Tibial nerve (tissue), 4 donors: ENCODE measurements around the gene MICAL2.

Experiments used
- EP300 ChIP-seq, 2 donors: sonication (generic); formaldehyde crosslinking; IDR thresholded peaks; one replicate each; pipeline ENCODE4 v1.6.1; 2017; ENCODE audit warnings: antibody characterized with exemption in 2 of 2, mild to moderate bottlenecking in 1 of 2
- POLR2A ChIP-seq, 2 donors: fragments of 450-650 bp; IDR thresholded peaks; one replicate each; pipeline ENCODE4 v1.6.1; 2017; ENCODE audit warnings: antibody characterized with exemption in 2 of 2, mild to moderate bottlenecking in 2 of 2, moderate library complexity in 2 of 2
- TF ChIP-seq, protein P1 (sequence below), 5 experiments: fragments of 200-600 bp in 3 of 5; fragments of 450-650 bp in 2 of 5; sonication (generic) in 3 of 5; IDR thresholded peaks; one replicate each; pipeline ENCODE4 v1.5.1; 2016 to 2019; ENCODE audit warnings: antibody characterized with exemption in 5 of 5, mild to moderate bottlenecking in 3 of 5, moderate library complexity in 2 of 5

DNA sequence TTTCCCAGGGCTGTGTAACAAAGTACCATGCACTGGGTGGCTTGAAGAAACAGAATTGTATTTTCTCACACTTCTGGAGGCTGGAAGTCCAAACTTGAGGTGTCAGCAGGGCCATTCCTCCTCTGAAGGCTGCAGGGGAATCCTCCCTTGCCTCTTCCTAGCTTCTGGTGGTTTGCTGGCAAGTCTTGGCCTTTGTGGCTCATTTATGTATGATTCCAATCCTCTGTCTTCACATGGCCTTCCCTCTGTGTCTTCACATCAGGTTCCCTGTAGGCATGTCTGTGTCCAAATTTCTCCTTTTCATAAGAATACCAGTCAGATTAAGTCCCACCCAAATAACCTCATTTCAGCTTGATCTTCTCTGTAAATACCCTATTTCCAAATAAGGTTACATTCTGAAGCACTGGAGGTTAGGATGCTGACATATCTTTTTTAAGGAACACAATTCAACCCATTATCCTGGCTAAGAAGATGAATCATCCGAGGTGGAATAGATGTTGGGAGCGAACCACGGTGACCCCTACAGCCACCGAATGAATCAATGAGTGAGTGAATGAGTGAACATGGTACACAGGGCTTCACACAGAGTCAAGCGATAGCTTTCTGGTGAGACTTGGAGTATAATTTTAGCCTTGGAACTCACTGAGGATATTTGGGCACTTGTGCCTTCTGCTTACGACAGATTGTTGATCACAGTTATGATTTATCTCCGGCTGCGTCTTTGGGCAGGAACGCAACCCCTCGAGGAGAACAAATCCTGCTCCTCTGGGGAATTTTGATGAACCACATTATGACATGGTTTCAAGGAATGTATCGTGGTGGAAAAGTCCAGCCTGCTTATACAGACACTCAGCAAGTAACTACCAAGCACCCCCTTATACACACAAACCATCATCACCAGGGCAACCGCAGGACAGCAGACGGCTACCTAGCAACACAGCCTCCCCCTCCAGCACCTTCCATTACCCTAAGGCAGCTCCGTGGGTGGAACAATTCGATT, 34.3 kb upstream of the MICAL2 start:
- TF ChIP-seq, protein P1, sequence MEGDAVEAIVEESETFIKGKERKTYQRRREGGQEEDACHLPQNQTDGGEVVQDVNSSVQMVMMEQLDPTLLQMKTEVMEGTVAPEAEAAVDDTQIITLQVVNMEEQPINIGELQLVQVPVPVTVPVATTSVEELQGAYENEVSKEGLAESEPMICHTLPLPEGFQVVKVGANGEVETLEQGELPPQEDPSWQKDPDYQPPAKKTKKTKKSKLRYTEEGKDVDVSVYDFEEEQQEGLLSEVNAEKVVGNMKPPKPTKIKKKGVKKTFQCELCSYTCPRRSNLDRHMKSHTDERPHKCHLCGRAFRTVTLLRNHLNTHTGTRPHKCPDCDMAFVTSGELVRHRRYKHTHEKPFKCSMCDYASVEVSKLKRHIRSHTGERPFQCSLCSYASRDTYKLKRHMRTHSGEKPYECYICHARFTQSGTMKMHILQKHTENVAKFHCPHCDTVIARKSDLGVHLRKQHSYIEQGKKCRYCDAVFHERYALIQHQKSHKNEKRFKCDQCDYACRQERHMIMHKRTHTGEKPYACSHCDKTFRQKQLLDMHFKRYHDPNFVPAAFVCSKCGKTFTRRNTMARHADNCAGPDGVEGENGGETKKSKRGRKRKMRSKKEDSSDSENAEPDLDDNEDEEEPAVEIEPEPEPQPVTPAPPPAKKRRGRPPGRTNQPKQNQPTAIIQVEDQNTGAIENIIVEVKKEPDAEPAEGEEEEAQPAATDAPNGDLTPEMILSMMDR (IDR thresholded peaks at IDR 0.05) = no peak
- TF ChIP-seq POLR2A (IDR thresholded peaks at IDR 0.05) (no peak), EP300 (IDR thresholded peaks at IDR 0.05) (peak in 1 of 2 donors; percentile 63)
